HUES48 (cell line): ENCODE results near the gene SDK2.

Source experiments
- H3K27ac ChIP-seq: one replicate; pipeline ENCODE4 v1.7.0; 2013; ENCODE audit warnings: low read depth, low read length, inconsistent platforms
- H3K27me3 ChIP-seq: 2 replicates; pipeline ENCODE4 v1.6.1; 2013; ENCODE audit warnings: mild to moderate bottlenecking, low read length; ENCODE audit not compliant: control insufficient read depth, insufficient read depth
- H3K36me3 ChIP-seq: 2 replicates; pipeline ENCODE4 v1.6.1; 2013; ENCODE audit warnings: low read length; ENCODE audit not compliant: control insufficient read depth, insufficient read depth
- H3K4me1 ChIP-seq: 2 replicates; pipeline ENCODE4 v1.6.1; 2013; ENCODE audit warnings: mild to moderate bottlenecking, low read length; ENCODE audit not compliant: control insufficient read depth, insufficient read depth
- H3K4me3 ChIP-seq: 2 replicates; pipeline ENCODE4 v1.5.1; 2013; ENCODE audit warnings: mild to moderate bottlenecking, low read depth, low read length
- H3K9ac ChIP-seq: 2 replicates; pipeline ENCODE4 v1.6.1; 2013; ENCODE audit warnings: mild to moderate bottlenecking, low read depth, low read length, moderate library complexity
- H3K9me3 ChIP-seq: 2 replicates; pipeline ENCODE4 v1.6.1; 2013; ENCODE audit warnings: low read length; ENCODE audit not compliant: control insufficient read depth, insufficient read depth

Gene SDK2

GRCh38 chr17:73585583-73585982 is 58.7 kb downstream of the SDK2 start:
- H3K9ac ChIP-seq = no peak overlapping the region
- H3K27ac ChIP-seq = no peak overlapping the region
- H3K36me3 ChIP-seq = no peaks in the 10 kb centered on the region
- H3K9me3 ChIP-seq = no peaks in the 10 kb centered on the region
- peaks cover 32% of the 10 kb centered on the region for H3K4me1 ChIP-seq
- H3K27me3 ChIP-seq = no peaks in the 10 kb centered on the region
- no peak overlapping the region for H3K4me3 ChIP-seq

- no peaks in the 10 kb centered on the region for H3K27me3 ChIP-seq
- no peak overlapping the region for H3K27ac ChIP-seq
- H3K9ac ChIP-seq = no peak overlapping the region
- H3K9me3 ChIP-seq = no peaks in the 10 kb centered on the region
- no peak overlapping the region for H3K4me3 ChIP-seq
- H3K36me3 ChIP-seq = no peaks in the 10 kb centered on the region
- peaks cover 26% of the 10 kb centered on the region for H3K4me1 ChIP-seq
Observed at GRCh38 chr17:73584987-73585386, 59.3 kb downstream of the SDK2 start.

GRCh38 chr17:73584049-73584448 is 60.2 kb downstream of the SDK2 start:
- Histone ChIP-seq H3K9me3 (no peaks in the 10 kb centered on the region), H3K36me3 (no peaks in the 10 kb centered on the region), H3K4me1 (peaks cover 20% of the 10 kb centered on the region), H3K4me3 (no peak overlapping the region), H3K27me3 (no peaks in the 10 kb centered on the region), H3K27ac (no peak overlapping the region), H3K9ac (no peak overlapping the region)

- H3K4me3 ChIP-seq = no peak overlapping the region
- H3K4me1 ChIP-seq = peaks cover 20% of the 10 kb centered on the region
Observed at GRCh38 chr17:73582821-73583220, 61.4 kb downstream of the SDK2 start.

GRCh38 chr17:73582359-73582758 is 61.9 kb downstream of the SDK2 start:
- Histone ChIP-seq H3K27ac (no peak overlapping the region), H3K9ac (no peak overlapping the region), H3K27me3 (no peaks in the 10 kb centered on the region), H3K9me3 (no peaks in the 10 kb centered on the region), H3K4me3 (no peak overlapping the region), H3K36me3 (no peaks in the 10 kb centered on the region), H3K4me1 (peaks cover 16% of the 10 kb centered on the region)

More at GRCh38 chr17:73582821-73583220, 61.4 kb downstream of the SDK2 start:
- Histone ChIP-seq H3K36me3 (no peaks in the 10 kb centered on the region), H3K9ac (no peak overlapping the region), H3K9me3 (no peaks in the 10 kb centered on the region), H3K27me3 (no peaks in the 10 kb centered on the region), H3K27ac (no peak overlapping the region)

- Histone ChIP-seq H3K27me3 (no peaks in the 10 kb centered on the region), H3K27ac (no peak overlapping the region), H3K9me3 (no peaks in the 10 kb centered on the region), H3K4me1 (peaks cover 6% of the 10 kb centered on the region; the same call in 1 of the 2 replicates), H3K36me3 (no peaks in the 10 kb centered on the region), H3K9ac (no peak overlapping the region), H3K4me3 (no peak overlapping the region)
Observed at GRCh38 chr17:73581379-73581778, 62.9 kb downstream of the SDK2 start.

GRCh38 chr17:73580073-73580710 is 64.1 kb downstream of the SDK2 start:
- Histone ChIP-seq H3K4me3 (no peak overlapping the region), H3K9me3 (no peaks in the 10 kb centered on the region), H3K27ac (no peak overlapping the region), H3K27me3 (no peaks in the 10 kb centered on the region), H3K9ac (no peak overlapping the region), H3K36me3 (no peaks in the 10 kb centered on the region), H3K4me1 (no peaks in the 10 kb centered on the region; the same call in 1 of the 2 replicates)

- no peak overlapping the region for H3K9ac ChIP-seq
- H3K36me3 ChIP-seq = no peaks in the 10 kb centered on the region
- H3K9me3 ChIP-seq = no peaks in the 10 kb centered on the region
- H3K4me1 ChIP-seq = no peaks in the 10 kb centered on the region
- H3K4me3 ChIP-seq = no peak overlapping the region
- no peak overlapping the region for H3K27ac ChIP-seq
- no peaks in the 10 kb centered on the region for H3K27me3 ChIP-seq
Observed at GRCh38 chr17:73576556-73577098, 67.6 kb downstream of the SDK2 start.

- H3K9ac ChIP-seq = no peak overlapping the region
- H3K4me3 ChIP-seq = no peak overlapping the region
- H3K36me3 ChIP-seq = no peaks in the 10 kb centered on the region
- no peaks in the 10 kb centered on the region for H3K9me3 ChIP-seq
- no peaks in the 10 kb centered on the region for H3K4me1 ChIP-seq
- no peak overlapping the region for H3K27ac ChIP-seq
- H3K27me3 ChIP-seq = no peaks in the 10 kb centered on the region
Observed at GRCh38 chr17:73575470-73576221, 68.6 kb downstream of the SDK2 start.

- peaks cover 25% of the 10 kb centered on the region for H3K4me1 ChIP-seq
- H3K9me3 ChIP-seq = no peaks in the 10 kb centered on the region
- no peaks in the 10 kb centered on the region for H3K36me3 ChIP-seq
- no peak overlapping the region for H3K27ac ChIP-seq
- no peaks in the 10 kb centered on the region for H3K27me3 ChIP-seq
- no peak overlapping the region for H3K4me3 ChIP-seq
- no peak overlapping the region for H3K9ac ChIP-seq
Observed at GRCh38 chr17:73571511-73572130, 72.6 kb downstream of the SDK2 start.
